ENCODE data around the gene TMSB4Y.

DNA sequence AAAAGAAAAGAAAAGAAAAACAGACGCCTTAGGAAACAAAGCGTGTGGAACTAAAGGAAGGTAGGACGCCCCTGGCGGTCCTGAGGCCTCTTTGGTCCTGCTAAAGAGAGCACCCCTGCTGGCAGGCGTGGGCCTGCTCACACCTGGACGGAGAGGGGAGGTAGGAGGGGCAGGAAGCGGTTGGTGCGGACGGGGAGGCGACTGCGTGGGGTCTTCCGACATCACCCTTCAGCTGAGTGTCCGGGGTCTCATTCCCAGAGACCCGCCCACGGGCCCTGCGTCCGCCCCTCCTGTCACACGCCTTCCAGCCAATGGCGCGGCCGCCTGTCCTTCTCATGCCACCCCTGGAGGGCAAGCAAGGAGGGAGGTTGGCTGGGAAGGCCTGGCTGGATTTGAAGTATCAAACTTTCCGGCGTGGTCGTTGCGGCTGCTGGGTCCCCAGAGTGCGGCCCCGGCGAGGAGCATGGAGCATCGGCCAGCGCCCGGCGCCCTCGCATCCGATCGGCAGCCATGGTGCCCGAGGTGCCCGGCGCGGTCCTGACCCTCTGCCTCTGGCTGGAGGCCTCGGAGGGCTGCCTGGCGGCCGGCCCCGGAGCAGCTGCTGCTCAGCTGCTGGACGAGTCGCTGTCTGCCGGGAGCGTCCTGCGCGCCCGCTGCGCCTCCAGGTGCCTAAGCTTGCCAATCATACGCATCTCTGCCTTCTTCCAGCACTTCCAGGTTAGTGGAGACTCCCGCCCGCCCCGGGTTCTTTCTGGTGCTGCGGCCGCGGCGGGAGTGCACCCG, 47.8 kb downstream of the TMSB4Y start:
- TF ChIP-seq CTCF (conservative IDR thresholded peaks at IDR 0.05) (no peak), ZFX (IDR thresholded peaks at IDR 0.05) (no peak)

All from C4-2B (cell line).